ENCODE measurements around the gene POC5.

DNA sequence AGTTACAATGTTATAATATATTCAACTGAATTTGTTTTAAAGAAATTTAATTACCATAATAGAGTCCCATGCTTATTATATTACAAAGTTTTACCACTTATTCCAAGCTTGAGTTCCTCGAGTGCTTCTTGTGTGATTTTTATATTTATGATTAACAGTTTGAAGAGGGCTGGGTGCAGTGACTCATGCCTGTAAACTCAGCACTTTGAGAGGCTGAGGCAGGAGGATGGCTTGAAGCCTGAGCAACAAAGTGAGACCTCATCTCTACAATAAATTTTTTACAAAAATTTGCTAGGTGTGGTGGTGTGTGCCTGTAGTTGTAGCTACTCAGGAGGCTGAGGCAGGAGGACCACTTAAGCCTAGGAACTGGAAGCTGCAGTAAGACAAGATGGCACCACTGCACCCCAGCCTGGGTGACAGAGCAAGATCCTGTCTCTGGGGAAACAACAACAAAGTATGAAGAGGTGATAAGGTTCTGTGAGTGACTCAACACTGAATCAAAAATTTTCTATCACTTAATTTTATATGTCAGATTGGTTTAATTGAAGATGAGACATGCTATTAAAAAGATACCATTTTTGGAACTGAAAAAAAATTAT lies 9.2 kb downstream of the POC5 start:
- TF ChIP-seq SIX5 (IDR thresholded peaks at IDR 0.05; ENCODE audit: low read depth, low read length) (no peak), CREB1 (IDR thresholded peaks at IDR 0.05) (no peak), MAFK (IDR thresholded peaks at IDR 0.05; ENCODE audit: low read depth, low read length) (no peak), TAF1 (IDR thresholded peaks at IDR 0.05; ENCODE audit: low read depth, low read length) (no peak), SP1 (IDR thresholded peaks at IDR 0.05; ENCODE audit: low read depth, low read length) (no peak), POLR2A (IDR thresholded peaks at IDR 0.05; ENCODE audit: control extremely low read depth in 1 of 2, low read depth in 2 of 2, low read length in 2 of 2) (no peak), RNF2 (IDR thresholded peaks at IDR 0.05; ENCODE audit: borderline replicate concordance, low read depth, low read length, missing control alignments, poor library complexity, severe bottlenecking) (no peak), EZH2 (IDR thresholded peaks at IDR 0.05; ENCODE audit: low read depth, low read length, severe bottlenecking) (no peak), SIN3A (conservative IDR thresholded peaks at IDR 0.05 in 1 of 2, IDR thresholded peaks at IDR 0.05 in 1 of 2; ENCODE audit: low read depth in 1 of 2, low read length in 2 of 2) (no peak), FOSL1 (IDR thresholded peaks at IDR 0.05; ENCODE audit: insufficient read depth, low read depth, low read length) (no peak), POLR2AphosphoS5 (IDR thresholded peaks at IDR 0.05; ENCODE audit: low read depth, low read length) (no peak)
- TF ChIP-seq, protein P1, sequence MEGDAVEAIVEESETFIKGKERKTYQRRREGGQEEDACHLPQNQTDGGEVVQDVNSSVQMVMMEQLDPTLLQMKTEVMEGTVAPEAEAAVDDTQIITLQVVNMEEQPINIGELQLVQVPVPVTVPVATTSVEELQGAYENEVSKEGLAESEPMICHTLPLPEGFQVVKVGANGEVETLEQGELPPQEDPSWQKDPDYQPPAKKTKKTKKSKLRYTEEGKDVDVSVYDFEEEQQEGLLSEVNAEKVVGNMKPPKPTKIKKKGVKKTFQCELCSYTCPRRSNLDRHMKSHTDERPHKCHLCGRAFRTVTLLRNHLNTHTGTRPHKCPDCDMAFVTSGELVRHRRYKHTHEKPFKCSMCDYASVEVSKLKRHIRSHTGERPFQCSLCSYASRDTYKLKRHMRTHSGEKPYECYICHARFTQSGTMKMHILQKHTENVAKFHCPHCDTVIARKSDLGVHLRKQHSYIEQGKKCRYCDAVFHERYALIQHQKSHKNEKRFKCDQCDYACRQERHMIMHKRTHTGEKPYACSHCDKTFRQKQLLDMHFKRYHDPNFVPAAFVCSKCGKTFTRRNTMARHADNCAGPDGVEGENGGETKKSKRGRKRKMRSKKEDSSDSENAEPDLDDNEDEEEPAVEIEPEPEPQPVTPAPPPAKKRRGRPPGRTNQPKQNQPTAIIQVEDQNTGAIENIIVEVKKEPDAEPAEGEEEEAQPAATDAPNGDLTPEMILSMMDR (IDR thresholded peaks at IDR 0.05; ENCODE audit: control extremely low read depth in 1 of 3, insufficient read depth in 1 of 3, low read depth in 1 of 3, low read length in 3 of 3) = no peak
- TF ChIP-seq, protein P2, sequence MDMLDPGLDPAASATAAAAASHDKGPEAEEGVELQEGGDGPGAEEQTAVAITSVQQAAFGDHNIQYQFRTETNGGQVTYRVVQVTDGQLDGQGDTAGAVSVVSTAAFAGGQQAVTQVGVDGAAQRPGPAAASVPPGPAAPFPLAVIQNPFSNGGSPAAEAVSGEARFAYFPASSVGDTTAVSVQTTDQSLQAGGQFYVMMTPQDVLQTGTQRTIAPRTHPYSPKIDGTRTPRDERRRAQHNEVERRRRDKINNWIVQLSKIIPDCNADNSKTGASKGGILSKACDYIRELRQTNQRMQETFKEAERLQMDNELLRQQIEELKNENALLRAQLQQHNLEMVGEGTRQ (IDR thresholded peaks at IDR 0.05; ENCODE audit: low read length) = no peak
- TF ChIP-seq, protein P3, sequence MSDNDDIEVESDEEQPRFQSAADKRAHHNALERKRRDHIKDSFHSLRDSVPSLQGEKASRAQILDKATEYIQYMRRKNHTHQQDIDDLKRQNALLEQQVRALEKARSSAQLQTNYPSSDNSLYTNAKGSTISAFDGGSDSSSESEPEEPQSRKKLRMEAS (IDR thresholded peaks at IDR 0.05) = no peak

Data from H1 (cell line).